H9 (cell line): Measurements from ENCODE around the gene CCNY. TPM values are rescaled to one million over a fixed set of nuclear protein-coding genes. Genes with fewer than 3 reads are reported as not detected.

Experiments used
- DNase-seq: peaks from one replicate; pipeline ENCODE4 v3.0.0-alpha.2; 2017
- H2AFZ ChIP-seq: one replicate; pipeline ENCODE4 v1.6.1; 2013; ENCODE audit warnings: mild to moderate bottlenecking, low read length, control low read depth, moderate library complexity
- H2AK5ac ChIP-seq: 2 replicates; pipeline ENCODE4 v1.6.1; 2013; ENCODE audit warnings: low read length, control low read depth, mixed read lengths; ENCODE audit not compliant: insufficient read length
- H2BK120ac ChIP-seq: one replicate; pipeline ENCODE4 v1.6.1; 2013; ENCODE audit warnings: low read depth, mild to moderate bottlenecking, low read length, control low read depth, inconsistent platforms; ENCODE audit not compliant: poor library complexity, severe bottlenecking
- H2BK12ac ChIP-seq: 2 replicates; pipeline ENCODE4 v1.6.1; 2013; ENCODE audit warnings: low read length, control low read depth, mixed read lengths, low read depth; ENCODE audit not compliant: insufficient read length
- H2BK15ac ChIP-seq: 2 replicates; pipeline ENCODE4 v1.6.1; 2013; ENCODE audit warnings: low read depth, low read length, control low read depth
- H2BK20ac ChIP-seq: one replicate; pipeline ENCODE4 v1.6.1; 2013; ENCODE audit warnings: low read depth, mild to moderate bottlenecking, low read length, control low read depth, inconsistent platforms; ENCODE audit not compliant: poor library complexity, severe bottlenecking
- H2BK5ac ChIP-seq: 2 replicates; pipeline ENCODE4 v1.6.1; 2013; ENCODE audit warnings: low read length, control low read depth, mixed read lengths; ENCODE audit not compliant: insufficient read length
- H3K14ac ChIP-seq: 2 replicates; pipeline ENCODE4 v1.6.1; 2013; ENCODE audit warnings: low read length, control low read depth; ENCODE audit not compliant: insufficient read depth
- H3K18ac ChIP-seq: 2 replicates; pipeline ENCODE4 v1.6.1; 2013; ENCODE audit warnings: low read depth, mild to moderate bottlenecking, mixed read lengths, low read length, control low read depth; ENCODE audit not compliant: insufficient read length
- H3K23ac ChIP-seq: 2 replicates; pipeline ENCODE4 v1.6.1; 2013; ENCODE audit warnings: low read length, control low read depth, mixed read lengths, low read depth; ENCODE audit not compliant: insufficient read length
- H3K23me2 ChIP-seq: 2 replicates; pipeline ENCODE4 v1.6.1; 2013; ENCODE audit warnings: low read depth, mild to moderate bottlenecking, mixed read lengths, low read length, control low read depth; ENCODE audit not compliant: insufficient read length, poor library complexity, severe bottlenecking
- H3K27ac ChIP-seq: 2 replicates; pipeline ENCODE4 v1.5.1; 2013; ENCODE audit warnings: low read length, control low read depth, mixed read lengths, low read depth; ENCODE audit not compliant: insufficient read length
- H3K27me3 ChIP-seq: 2 replicates; pipeline ENCODE4 v1.6.1; 2013; ENCODE audit warnings: low read length, control low read depth, inconsistent platforms; ENCODE audit not compliant: insufficient read depth
- H3K4ac ChIP-seq: 2 replicates; pipeline ENCODE4 v1.6.1; 2013; ENCODE audit warnings: low read depth, mild to moderate bottlenecking, control low read depth, inconsistent platforms, low read length, moderate library complexity
- H3K4me1 ChIP-seq: 2 replicates; pipeline ENCODE4 v1.6.1; 2013; ENCODE audit warnings: low read length, control low read depth, inconsistent platforms; ENCODE audit not compliant: insufficient read depth
- H3K4me2 ChIP-seq: 2 replicates; pipeline ENCODE4 v1.6.1; 2013; ENCODE audit warnings: low read length, control low read depth, mixed read lengths; ENCODE audit not compliant: insufficient read length, insufficient read depth
- H3K56ac ChIP-seq: 2 replicates; pipeline ENCODE4 v1.6.1; 2013; ENCODE audit warnings: low read depth, mild to moderate bottlenecking, mixed read lengths, low read length, control low read depth; ENCODE audit not compliant: insufficient read length
- H3K79me1 ChIP-seq: 2 replicates; pipeline ENCODE4 v1.6.1; 2013; ENCODE audit warnings: low read depth, mild to moderate bottlenecking, moderate library complexity, low read length, control low read depth, inconsistent platforms; ENCODE audit not compliant: insufficient read depth, poor library complexity, severe bottlenecking
- H3K79me2 ChIP-seq: 2 replicates; pipeline ENCODE4 v1.6.1; 2013; ENCODE audit warnings: low read length, control low read depth, inconsistent platforms; ENCODE audit not compliant: insufficient read depth
- H3K9ac ChIP-seq: 2 replicates; pipeline ENCODE4 v1.6.1; 2013; ENCODE audit warnings: low read length, control low read depth, mixed read lengths; ENCODE audit not compliant: insufficient read length; ENCODE audit errors: extremely low read depth
- H3K9me3 ChIP-seq: one replicate; pipeline ENCODE4 v1.6.1; 2013; ENCODE audit warnings: low read depth, low read length, inconsistent platforms; ENCODE audit not compliant: control insufficient read depth
- H3T11ph ChIP-seq: one replicate; pipeline ENCODE4 v1.6.1; 2013; ENCODE audit warnings: mild to moderate bottlenecking, low read length, control low read depth, inconsistent platforms
- H4K20me1 ChIP-seq: one replicate; pipeline ENCODE4 v1.6.1; 2013; ENCODE audit not compliant: control insufficient read depth, insufficient read length, insufficient read depth
- H4K5ac ChIP-seq: 2 replicates; pipeline ENCODE4 v1.6.1; 2013; ENCODE audit warnings: low read depth, mild to moderate bottlenecking, mixed read lengths, low read length, control low read depth; ENCODE audit not compliant: insufficient read length
- H4K8ac ChIP-seq: replicated peaks from 2 replicates; pipeline ENCODE4 v1.6.1; 2013; ENCODE audit warnings: low read length, control low read depth, mixed read lengths, low read depth; ENCODE audit not compliant: insufficient read length
- H4K91ac ChIP-seq: 2 replicates; pipeline ENCODE4 v1.6.1; 2013; ENCODE audit warnings: low read depth, mild to moderate bottlenecking, moderate library complexity, mixed read lengths, low read length, control low read depth; ENCODE audit not compliant: insufficient read length
- H3K27ac Mint-ChIP-seq, 3 experiments: 2 replicates in 2 of 3; 3 replicates in 1 of 3; pipeline ENCODE4 v1.8.0; 2020 to 2021; ENCODE audit warnings: mixed read lengths in 3 of 3, mild to moderate bottlenecking in 1 of 3, moderate library complexity in 1 of 3
- H3K27me3 Mint-ChIP-seq: 2 replicates; pipeline ENCODE4 v1.8.0; 2021; ENCODE audit warnings: low read depth, mild to moderate bottlenecking, moderate library complexity, mixed read lengths
- H3K36me3 Mint-ChIP-seq, 3 experiments: 2 replicates in 2 of 3; 3 replicates in 1 of 3; pipeline ENCODE4 v1.8.0; 2020 to 2021; ENCODE audit warnings: low read depth in 3 of 3, mixed read lengths in 3 of 3; ENCODE audit not compliant: insufficient read depth in 1 of 3
- H3K4me1 Mint-ChIP-seq, 2 experiments: 2 replicates each; pipeline ENCODE4 v1.8.0; 2020; ENCODE audit warnings: mixed read lengths in 2 of 2
- H3K4me3 Mint-ChIP-seq, 2 experiments: 2 replicates in 1 of 2; 3 replicates in 1 of 2; pipeline ENCODE4 v1.8.0; 2020 to 2021; ENCODE audit warnings: mild to moderate bottlenecking in 2 of 2, mixed read lengths in 2 of 2, moderate library complexity in 1 of 2
- H3K9me3 Mint-ChIP-seq, 2 experiments: 2 replicates in 1 of 2; 3 replicates in 1 of 2; pipeline ENCODE4 v1.8.0; 2020; ENCODE audit warnings: mild to moderate bottlenecking in 2 of 2, mixed read lengths in 2 of 2, moderate library complexity in 1 of 2
- WGBS: extraction: QIAGEN DNeasy Blood & Tissue Kit; methylation state at CpG from one replicate; pipeline ENCODE4 v1.1.7; 2013; ENCODE audit warnings: missing lambda C conversion rate, low lambda C conversion rate, mixed read lengths; ENCODE audit not compliant: insufficient read length; ENCODE audit errors: extremely low coverage; 5-methylcytosine and 5-hydroxymethylcytosine counted together
- total RNA-seq: library from RNA; stranded (reverse); gene quantifications from 2 replicates; pipeline ENCODE4 v1.2.1, GENCODE V29; 2021
- TF ChIP-seq, protein P1 (sequence below): fragments of 200-600 bp; sonication (generic); conservative IDR thresholded peaks from 3 replicates; pipeline ENCODE4 v1.8.0; 2021; ENCODE audit warnings: antibody characterized with exemption, mild to moderate bottlenecking

Gene CCNY
- total RNA-seq, 1 experiment from 2014 or later, result 62.1 TPM

DNA sequence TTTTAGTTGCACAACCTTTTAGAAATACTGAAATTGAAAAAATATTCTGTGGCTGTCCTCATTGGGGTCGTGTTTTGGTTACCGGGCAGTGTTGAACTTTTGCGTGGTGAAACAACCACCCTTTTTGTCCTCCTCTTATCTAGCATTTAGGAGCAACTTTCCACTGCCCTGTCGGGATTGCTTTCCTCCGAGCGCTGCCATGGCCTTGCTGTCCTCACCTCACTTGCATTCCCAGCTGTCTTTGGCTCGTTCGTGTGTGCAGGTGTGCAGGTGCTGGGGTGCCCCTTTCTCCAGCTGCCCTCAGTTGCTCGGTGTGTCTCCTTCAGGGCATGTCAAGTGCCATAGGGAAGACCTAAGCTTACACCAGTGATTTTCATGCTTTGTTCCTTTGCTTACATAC, 151.9 kb downstream of the CCNY start:
- no peak overlapping the region for H4K91ac ChIP-seq
- WGBS, result no CpG with 5 or more reads among the region's 9 CpGs
- no peak overlapping the region for H2AFZ ChIP-seq
- H3K4me2 ChIP-seq, result no peak overlapping the region
- H3K79me2 ChIP-seq, result no peaks in the 10 kb centered on the region
- H3K27ac ChIP-seq, result no peak overlapping the region
- no peak overlapping the region for H2BK12ac ChIP-seq
- H2BK15ac ChIP-seq, result no peak overlapping the region
- no peak overlapping the region for H3K56ac ChIP-seq
- no peak for DNase-seq
- no peak overlapping the region for H2BK20ac ChIP-seq
- H2BK5ac ChIP-seq, result no peak overlapping the region
- Mint-ChIP-seq H3K36me3 (peaks cover 5 to 12% (median 10%) of the 10 kb centered on the region in 3 experiments; a peak in 4 of 7 replicates), H3K27ac (peak overlapping the region in 1 of 3 experiments; percentile 41; a peak in 1 of 7 replicates), H3K27me3 (no peaks in the 10 kb centered on the region), H3K9me3 (no peaks in the 10 kb centered on the region), H3K4me1 (peaks cover 15% of the 10 kb centered on the region in 2 experiments), H3K4me3 (no peak overlapping the region)
- H3K23ac ChIP-seq, result no peak overlapping the region
- no peak overlapping the region for H2BK120ac ChIP-seq
- H3K14ac ChIP-seq, result no peak overlapping the region
- no peaks in the 10 kb centered on the region for H3K23me2 ChIP-seq
- H4K20me1 ChIP-seq, result no peaks in the 10 kb centered on the region
- no peaks in the 10 kb centered on the region for H3K9me3 ChIP-seq
- no peak overlapping the region for H3T11ph ChIP-seq
- TF ChIP-seq, protein P1, sequence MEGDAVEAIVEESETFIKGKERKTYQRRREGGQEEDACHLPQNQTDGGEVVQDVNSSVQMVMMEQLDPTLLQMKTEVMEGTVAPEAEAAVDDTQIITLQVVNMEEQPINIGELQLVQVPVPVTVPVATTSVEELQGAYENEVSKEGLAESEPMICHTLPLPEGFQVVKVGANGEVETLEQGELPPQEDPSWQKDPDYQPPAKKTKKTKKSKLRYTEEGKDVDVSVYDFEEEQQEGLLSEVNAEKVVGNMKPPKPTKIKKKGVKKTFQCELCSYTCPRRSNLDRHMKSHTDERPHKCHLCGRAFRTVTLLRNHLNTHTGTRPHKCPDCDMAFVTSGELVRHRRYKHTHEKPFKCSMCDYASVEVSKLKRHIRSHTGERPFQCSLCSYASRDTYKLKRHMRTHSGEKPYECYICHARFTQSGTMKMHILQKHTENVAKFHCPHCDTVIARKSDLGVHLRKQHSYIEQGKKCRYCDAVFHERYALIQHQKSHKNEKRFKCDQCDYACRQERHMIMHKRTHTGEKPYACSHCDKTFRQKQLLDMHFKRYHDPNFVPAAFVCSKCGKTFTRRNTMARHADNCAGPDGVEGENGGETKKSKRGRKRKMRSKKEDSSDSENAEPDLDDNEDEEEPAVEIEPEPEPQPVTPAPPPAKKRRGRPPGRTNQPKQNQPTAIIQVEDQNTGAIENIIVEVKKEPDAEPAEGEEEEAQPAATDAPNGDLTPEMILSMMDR, result no peak
- H3K9ac ChIP-seq, result no peak overlapping the region
- no peak overlapping the region for H4K8ac ChIP-seq
- H3K18ac ChIP-seq, result no peak overlapping the region
- H3K4me1 ChIP-seq, result peaks cover 2% of the 10 kb centered on the region; the same call in 1 of the 2 replicates
- peaks cover 2% of the 10 kb centered on the region for H3K79me1 ChIP-seq
- no peaks in the 10 kb centered on the region for H3K27me3 ChIP-seq
- H3K4ac ChIP-seq, result no peak overlapping the region
- H2AK5ac ChIP-seq, result no peak overlapping the region
- no peak overlapping the region for H4K5ac ChIP-seq
